ENCODE results near the gene NATD1. TPM values are rescaled to one million over a fixed set of nuclear protein-coding genes. Genes with fewer than 3 reads are reported as not detected.
A peak's percentile ranks its signal among the peaks of the same experiment; 100 is the strongest.

NATD1 gene
- total and polyA plus RNA-seq, 9 of the 15 experiments (the other 6 are each of a cell fraction or from before 2014, with no cell fraction given), result 0.24 to 5.4 (median 1.6) TPM

- TF ChIP-seq FOXO4 (CRISPR knock-in tag; IDR thresholded peaks at IDR 0.05) (no peak), TARDBP (IDR thresholded peaks at IDR 0.05) (no peak), DLX4 (CRISPR knock-in tag; IDR thresholded peaks at IDR 0.05) (no peak), IRF2 (CRISPR knock-in tag; IDR thresholded peaks at IDR 0.05) (no peak), ZNF407 (IDR thresholded peaks at IDR 0.05; ENCODE audit: low read depth) (no peak), TEAD2 (tag; IDR thresholded peaks at IDR 0.05) (no peak), ATF1 (CRISPR knock-in tag; IDR thresholded peaks at IDR 0.05) (no peak), ATF1 (tag; IDR thresholded peaks at IDR 0.05) (0 out of 2 replicates have a peak, but pooled peaks have one; percentile 10), CREM (IDR thresholded peaks at IDR 0.05; ENCODE audit: low read depth) (peak; percentile 33), CBX5 (IDR thresholded peaks at IDR 0.05; ENCODE audit: borderline replicate concordance, low read depth) (no peak), RNF2 (IDR thresholded peaks at IDR 0.05) (no peak), LEF1 (IDR thresholded peaks at IDR 0.05) (no peak), ZBTB49 (CRISPR knock-in tag; IDR thresholded peaks at IDR 0.05; ENCODE audit: borderline replicate concordance) (no peak), CEBPB (tag; IDR thresholded peaks at IDR 0.05) (no peak), C11orf30 (IDR thresholded peaks at IDR 0.05; ENCODE audit: low read depth) (peak; percentile 36; the same call in 1 of the 2 replicates), ZNF217 (CRISPR knock-in tag; IDR thresholded peaks at IDR 0.05) (no peak), ZBTB1 (CRISPR knock-in tag; IDR thresholded peaks at IDR 0.05; ENCODE audit: borderline replicate concordance, low read depth) (peak; percentile 56; the same call in 1 of the 2 replicates), ZEB2 (IDR thresholded peaks at IDR 0.05) (no peak)
Observed at GRCh38 chr17:21284319-21285163, 31.3 kb upstream of the NATD1 start, which contains the start of gene MAP2K3 (continued).

Measured in K562 (cell line).